B cell (primary cell): ENCODE results near the gene CFLAR. TPM values are rescaled to one million over a fixed set of nuclear protein-coding genes. Genes with fewer than 3 reads are reported as not detected.
A peak's percentile ranks its signal among the peaks of the same experiment; 100 is the strongest.

Experiments used
- ATAC-seq: fragments of 200-7000 bp; cut with Tn5 transposase; one replicate; pipeline ENCODE4 v1.10.0; 2021; ENCODE audit warnings: low read depth, mild to moderate bottlenecking, moderate number of reproducible peaks, moderate library complexity
- CTCF ChIA-PET: fragments of 350-600 bp; sonication (Branson Sonifier 250); formaldehyde crosslinking; loops from one replicate; lab custom pipeline; 2021; ENCODE audit warnings: antibody characterized with exemption, inconsistent platforms; lab: Charles Lee
- POLR2A ChIA-PET: fragments of 350-600 bp; sonication (Branson Sonifier 250); formaldehyde crosslinking; loops from one replicate; lab custom pipeline; 2021; ENCODE audit warnings: antibody characterized with exemption; lab: Charles Lee
- DNase-seq: peaks from one replicate; pipeline ENCODE4 v3.0.0; 2013
- H2AFZ ChIP-seq: 2 replicates; pipeline ENCODE4 v1.6.1; 2012; ENCODE audit warnings: mild to moderate bottlenecking, low read depth, low read length; ENCODE audit not compliant: insufficient read depth, poor library complexity, severe bottlenecking
- H3K27ac ChIP-seq, 2 donors: 1 replicate in 1 of 2; 2 replicates in 1 of 2; pipeline ENCODE4 v1.5.1; 2012 to 2013; ENCODE audit warnings: low read length in 2 of 2, mild to moderate bottlenecking in 2 of 2, moderate library complexity in 1 of 2
- H3K27me3 ChIP-seq, 4 experiments: fragments of 200-600 bp in 1 of 4; sonication (generic) in 1 of 4; replicated peaks in 1 of 4; 1 replicate in 2 of 4; 2 replicates in 2 of 4; pipeline versions ENCODE4 v1.6.1 to v1.7.0; 2013 to 2016; ENCODE audit warnings: low read length in 3 of 4, mild to moderate bottlenecking in 2 of 4, mixed read lengths in 1 of 4, moderate library complexity in 1 of 4; ENCODE audit not compliant: insufficient read depth in 4 of 4, control insufficient read depth in 3 of 4; ENCODE audit errors: control extremely low read depth in 1 of 4
- H3K36me3 ChIP-seq, 2 experiments: replicated peaks in 1 of 2; 1 replicate in 1 of 2; 2 replicates in 1 of 2; pipeline versions ENCODE4 v1.6.1 to v1.7.1; 2013; ENCODE audit warnings: low read length in 1 of 2; ENCODE audit not compliant: insufficient read depth in 2 of 2, control insufficient read depth in 1 of 2; ENCODE audit errors: control extremely low read depth in 1 of 2, extremely low read depth in 1 of 2
- H3K4me1 ChIP-seq, 2 donors: fragments of 200-600 bp in 1 of 2; sonication (generic) in 1 of 2; 1 replicate in 1 of 2; 2 replicates in 1 of 2; pipeline versions ENCODE4 v1.5.1 to v1.6.1; 2013 to 2017; ENCODE audit warnings: low read length in 2 of 2; ENCODE audit not compliant: control insufficient read depth in 2 of 2, insufficient read depth in 2 of 2
- H3K4me2 ChIP-seq: replicated peaks from 2 replicates; pipeline ENCODE3; 2012; ENCODE audit warnings: mild to moderate bottlenecking, low read depth, low read length; ENCODE audit not compliant: poor library complexity, severe bottlenecking
- H3K4me3 ChIP-seq, 5 experiments: fragments of 200-600 bp in 1 of 5; sonication (generic) in 1 of 5; 1 replicate in 3 of 5; 2 replicates in 2 of 5; pipeline versions ENCODE4 v1.5.1 to v1.7.0; 2011 to 2016; ENCODE audit warnings: low read length in 4 of 5, mild to moderate bottlenecking in 4 of 5, low read depth in 2 of 5, control low read depth in 1 of 5, moderate library complexity in 1 of 5; ENCODE audit not compliant: insufficient read depth in 1 of 5; ENCODE audit errors: control extremely low read depth in 1 of 5, extremely low read depth in 1 of 5
- H3K79me2 ChIP-seq: fragments of 200-600 bp; sonication (generic); one replicate; pipeline ENCODE4 v1.6.0; 2016; ENCODE audit warnings: low read length; ENCODE audit not compliant: control insufficient read depth, insufficient read depth
- H3K9ac ChIP-seq: fragments of 200-600 bp; sonication (generic); 2 replicates; pipeline ENCODE4 v1.6.1; 2017; ENCODE audit warnings: mild to moderate bottlenecking, low read length, moderate library complexity
- H3K9me3 ChIP-seq, 3 donors: one replicate each; pipeline versions ENCODE4 v1.6.1 to v1.7.1; 2013; ENCODE audit warnings: low read length in 2 of 3; ENCODE audit not compliant: control insufficient read depth in 2 of 3, insufficient read depth in 1 of 3; ENCODE audit errors: control extremely low read depth in 1 of 3
- H4K20me1 ChIP-seq: 2 replicates; pipeline ENCODE4 v1.6.0; 2012; ENCODE audit warnings: mild to moderate bottlenecking, low read length; ENCODE audit not compliant: insufficient read depth, control insufficient read depth, poor library complexity, severe bottlenecking
- H3K27ac Mint-ChIP-seq: one replicate; pipeline ENCODE4 v1.8.0; 2021; ENCODE audit warnings: mixed read lengths
- H3K27me3 Mint-ChIP-seq: one replicate; pipeline ENCODE4 v1.8.0; 2021; ENCODE audit warnings: mixed read lengths
- H3K4me1 Mint-ChIP-seq: one replicate; pipeline ENCODE4 v1.8.0; 2021; ENCODE audit warnings: mixed read lengths
- H3K4me3 Mint-ChIP-seq: one replicate; pipeline ENCODE4 v1.8.0; 2021; ENCODE audit warnings: mixed read lengths
- H3K9me3 Mint-ChIP-seq: one replicate; pipeline ENCODE4 v1.8.0; 2022; ENCODE audit warnings: mixed read lengths; ENCODE audit not compliant: insufficient read depth
- EZH2 ChIP-seq: IDR thresholded peaks from 2 replicates; pipeline ENCODE4 v1.6.1; 2012; ENCODE audit warnings: borderline replicate concordance, low read depth, mild to moderate bottlenecking, moderate library complexity, low read length; ENCODE audit not compliant: insufficient read depth, poor library complexity, severe bottlenecking
- WGBS: methylation state at CpG from one replicate; pipeline ENCODE4 v1.1.5; 2013; ENCODE audit warnings: missing lambda C conversion rate; ENCODE audit not compliant: insufficient coverage; 5-methylcytosine and 5-hydroxymethylcytosine counted together
- intact Hi-C: fragments of 100-400 bp; cut with micrococcal nuclease; formaldehyde crosslinking; loops from one replicate; pipeline ENCODE4 v1.10.0; 2022
- polyA plus RNA-seq: library from polyadenylated mRNA; depleted of rRNA; stranded (reverse); fragments of >200 nt; gene quantifications from 2 replicates; pipeline ENCODE4 v1.2.3, GENCODE V29; 2012
- total RNA-seq, 2 donors: library from RNA; stranded (reverse); fragments of 120-200 nt in 1 of 2; gene quantifications; 1 replicate in 1 of 2; 2 replicates in 1 of 2; pipeline versions ENCODE4 v1.2.3 to v1.2.4, GENCODE V29; 2013 to 2022
- TF ChIP-seq, protein P1 (sequence below): fragments of 200-600 bp; IDR thresholded peaks from one replicate; pipeline ENCODE4 v1.8.0; 2022; ENCODE audit warnings: antibody characterized with exemption, mild to moderate bottlenecking

The CFLAR gene
- total and polyA plus RNA-seq, 2 donors (not counting 1 experiment from before 2014, with no cell fraction given): 58.4 to 216 TPM

DNA sequence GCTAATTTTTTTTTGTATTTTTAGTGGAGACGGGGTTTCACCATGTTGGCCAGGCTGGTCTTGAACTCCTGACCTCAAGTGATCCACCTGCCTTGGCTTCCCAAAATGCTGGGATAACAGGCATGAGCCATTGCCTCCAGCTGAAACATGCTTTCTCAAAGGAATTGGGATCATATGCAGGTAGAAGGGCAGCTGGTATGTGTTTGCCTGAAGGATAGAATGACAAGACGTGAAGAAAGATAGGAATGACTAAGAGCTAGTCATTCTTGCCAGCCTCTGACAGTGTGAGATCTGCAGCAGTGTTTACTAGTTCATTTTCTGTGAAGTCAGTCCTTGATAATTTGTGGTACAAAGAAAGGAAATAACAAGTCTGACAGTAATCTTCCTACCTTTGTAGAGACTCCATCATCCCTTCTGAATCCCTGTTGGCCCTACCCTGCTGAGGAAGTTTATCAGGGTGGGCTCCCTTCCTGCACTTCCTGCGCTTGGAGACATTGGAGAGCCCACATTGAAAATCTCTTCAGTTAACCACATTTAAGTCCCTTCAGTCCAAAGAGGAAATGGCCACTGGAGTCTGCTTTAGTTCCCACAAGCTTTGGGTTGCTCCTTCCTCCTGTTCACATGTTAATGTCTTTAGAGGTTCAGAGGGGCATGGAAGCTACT is 14.7 kb downstream of the CFLAR start:
- intact Hi-C loops: no loop called here
- ATAC-seq (no peak), DNase-seq (peak; percentile 31)
- 64% methylated on average over 3 of the region's 3 CpGs for WGBS
- Mint-ChIP-seq H3K4me3 (peak overlapping the region; percentile 60), H3K27me3 (no peaks in the 10 kb centered on the region), H3K4me1 (peaks cover 71% of the 10 kb centered on the region), H3K27ac (peak overlapping the region; percentile 82), H3K9me3 (no peaks in the 10 kb centered on the region)
- Histone ChIP-seq H3K27ac (peak overlapping the region; percentile 24 to 45), H3K9ac (no peak overlapping the region), H3K36me3 (peaks cover 15 to 28% of the 10 kb centered on the region in 2 experiments), H3K4me2 (peak overlapping the region; percentile 19), H3K9me3 (no peaks in the 10 kb centered on the region), H3K79me2 (peaks cover 84% of the 10 kb centered on the region), H2AFZ (no peak overlapping the region), H3K4me3 (no peak overlapping the region), H3K4me1 (peaks cover 63 to 67% of the 10 kb centered on the region in 2 donors), H3K27me3 (no peaks in the 10 kb centered on the region), H4K20me1 (peaks cover 6% of the 10 kb centered on the region)
- ChIA-PET POLR2A (interaction anchor here (2.5 kb wide), 1 partner anchor 14 kb away, joined by 16 read pairs; the partner anchor contains the start of gene CFLAR), CTCF (interaction anchor here (0.9 to 3.9 kb wide), 7 partner anchors 13 to 102 kb away, joined by 3 to 20 read pairs (median 4); partner anchors contain the start of gene CASP10)
- TF ChIP-seq EZH2: no peak
- TF ChIP-seq, protein P1, sequence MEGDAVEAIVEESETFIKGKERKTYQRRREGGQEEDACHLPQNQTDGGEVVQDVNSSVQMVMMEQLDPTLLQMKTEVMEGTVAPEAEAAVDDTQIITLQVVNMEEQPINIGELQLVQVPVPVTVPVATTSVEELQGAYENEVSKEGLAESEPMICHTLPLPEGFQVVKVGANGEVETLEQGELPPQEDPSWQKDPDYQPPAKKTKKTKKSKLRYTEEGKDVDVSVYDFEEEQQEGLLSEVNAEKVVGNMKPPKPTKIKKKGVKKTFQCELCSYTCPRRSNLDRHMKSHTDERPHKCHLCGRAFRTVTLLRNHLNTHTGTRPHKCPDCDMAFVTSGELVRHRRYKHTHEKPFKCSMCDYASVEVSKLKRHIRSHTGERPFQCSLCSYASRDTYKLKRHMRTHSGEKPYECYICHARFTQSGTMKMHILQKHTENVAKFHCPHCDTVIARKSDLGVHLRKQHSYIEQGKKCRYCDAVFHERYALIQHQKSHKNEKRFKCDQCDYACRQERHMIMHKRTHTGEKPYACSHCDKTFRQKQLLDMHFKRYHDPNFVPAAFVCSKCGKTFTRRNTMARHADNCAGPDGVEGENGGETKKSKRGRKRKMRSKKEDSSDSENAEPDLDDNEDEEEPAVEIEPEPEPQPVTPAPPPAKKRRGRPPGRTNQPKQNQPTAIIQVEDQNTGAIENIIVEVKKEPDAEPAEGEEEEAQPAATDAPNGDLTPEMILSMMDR: no peak

- peak; percentile 40 for DNase-seq
- peaks cover 23 to 45% of the 10 kb centered on the region in 2 experiments for H3K36me3 ChIP-seq
- H2AFZ ChIP-seq: no peak overlapping the region
- peak overlapping the region; percentile 11 to 54 for H3K27ac ChIP-seq
- Mint-ChIP-seq H3K9me3 (no peaks in the 10 kb centered on the region), H3K4me3 (peak overlapping the region; percentile 54), H3K27ac (peak overlapping the region; percentile 79), H3K4me1 (peaks cover 60% of the 10 kb centered on the region), H3K27me3 (no peaks in the 10 kb centered on the region)
- peak; percentile 50 for ATAC-seq
- POLR2A ChIA-PET: interaction anchor here (1.2 kb wide), 1 partner anchor 26 kb away, joined by 4 read pairs; no protein-coding TSS in a partner anchor
- intact Hi-C loops: no loop called here
- CTCF ChIA-PET: interaction anchor here (1.0 to 3.9 kb wide), 8 partner anchors 12 to 63 kb away, joined by 3 to 20 read pairs (median 5); no protein-coding TSS in a partner anchor
- peaks cover 45 to 48% of the 10 kb centered on the region in 2 donors for H3K4me1 ChIP-seq
- no peak overlapping the region for H3K4me2 ChIP-seq
- no peaks in the 10 kb centered on the region for H3K9me3 ChIP-seq
- no peak for TF ChIP-seq EZH2
- TF ChIP-seq, protein P1: no peak
- no peaks in the 10 kb centered on the region for H3K27me3 ChIP-seq
- H3K9ac ChIP-seq: no peak overlapping the region
- H4K20me1 ChIP-seq: peaks cover 6% of the 10 kb centered on the region
- 0% methylated on average over 1 of the region's 1 CpG for WGBS
- no peak overlapping the region for H3K4me3 ChIP-seq
- peaks cover 82% of the 10 kb centered on the region for H3K79me2 ChIP-seq
Measured at GRCh38 chr2:201132518-201132917, 16.6 kb downstream of the CFLAR start.
